ENCODE measurements around the gene CALML6.

DNA sequence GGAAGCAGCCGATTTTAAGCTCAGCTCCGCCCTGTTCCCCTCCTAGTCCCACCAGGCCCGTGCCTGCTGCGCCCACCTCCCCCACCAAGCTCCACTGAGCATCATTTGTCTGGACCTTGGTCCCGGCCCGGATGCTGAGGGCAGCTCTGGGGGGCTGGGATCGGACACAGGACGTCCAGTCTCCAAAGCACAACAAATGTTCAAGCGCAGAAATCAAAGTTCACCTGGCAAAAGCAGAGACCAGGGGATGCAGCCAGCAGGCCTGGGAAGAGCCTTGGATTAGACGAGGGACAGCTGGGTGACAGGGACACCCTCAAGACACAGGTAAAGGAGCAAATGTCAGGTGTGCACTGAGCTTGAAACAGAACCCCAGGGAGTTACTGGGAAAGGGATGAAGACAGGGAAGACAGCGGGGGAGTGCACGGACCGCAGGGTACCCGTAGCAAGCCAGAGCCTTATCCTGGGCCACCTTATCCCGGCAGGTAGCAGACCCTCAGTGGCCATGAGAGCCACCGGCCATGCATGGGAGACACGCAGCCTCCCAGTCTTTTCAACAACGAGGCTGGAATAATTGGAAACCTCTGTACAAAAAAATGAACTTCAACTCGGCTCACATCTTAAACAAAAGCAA is 26.3 kb downstream of the CALML6 start:
- TF ChIP-seq, protein P1, sequence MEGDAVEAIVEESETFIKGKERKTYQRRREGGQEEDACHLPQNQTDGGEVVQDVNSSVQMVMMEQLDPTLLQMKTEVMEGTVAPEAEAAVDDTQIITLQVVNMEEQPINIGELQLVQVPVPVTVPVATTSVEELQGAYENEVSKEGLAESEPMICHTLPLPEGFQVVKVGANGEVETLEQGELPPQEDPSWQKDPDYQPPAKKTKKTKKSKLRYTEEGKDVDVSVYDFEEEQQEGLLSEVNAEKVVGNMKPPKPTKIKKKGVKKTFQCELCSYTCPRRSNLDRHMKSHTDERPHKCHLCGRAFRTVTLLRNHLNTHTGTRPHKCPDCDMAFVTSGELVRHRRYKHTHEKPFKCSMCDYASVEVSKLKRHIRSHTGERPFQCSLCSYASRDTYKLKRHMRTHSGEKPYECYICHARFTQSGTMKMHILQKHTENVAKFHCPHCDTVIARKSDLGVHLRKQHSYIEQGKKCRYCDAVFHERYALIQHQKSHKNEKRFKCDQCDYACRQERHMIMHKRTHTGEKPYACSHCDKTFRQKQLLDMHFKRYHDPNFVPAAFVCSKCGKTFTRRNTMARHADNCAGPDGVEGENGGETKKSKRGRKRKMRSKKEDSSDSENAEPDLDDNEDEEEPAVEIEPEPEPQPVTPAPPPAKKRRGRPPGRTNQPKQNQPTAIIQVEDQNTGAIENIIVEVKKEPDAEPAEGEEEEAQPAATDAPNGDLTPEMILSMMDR (IDR thresholded peaks at IDR 0.05): no peak
- TF ChIP-seq POLR2A (IDR thresholded peaks at IDR 0.05): no peak

Measured in body of pancreas (tissue), 4 donors.